GM18499 (cell line): ENCODE results near the gene PRR29.

Experiments
- ATAC-seq: cut with Tn5 transposase; IDR thresholded peaks from one replicate; pipeline ENCODE4 v1.9.1; 2021; ENCODE audit warnings: moderate number of reproducible peaks; ENCODE audit not compliant: insufficient read depth, unreplicated experiment

Gene PRR29

GRCh38 chr17:64038331-64039105, 40.4 kb downstream of the PRR29 start:
- no peak for ATAC-seq

- ATAC-seq, result no peak
Observed at GRCh38 chr17:64039106-64039400, 40.9 kb downstream of the PRR29 start.

GRCh38 chr17:64040206-64040605, 42.1 kb downstream of the PRR29 start:
- no peak for ATAC-seq

GRCh38 chr17:64041912-64042311, 43.8 kb downstream of the PRR29 start:
- no peak for ATAC-seq

GRCh38 chr17:64042700-64043485, 44.7 kb downstream of the PRR29 start:
- ATAC-seq, result no peak

GRCh38 chr17:64045176-64045575, 47.0 kb downstream of the PRR29 start:
- ATAC-seq, result no peak

DNA sequence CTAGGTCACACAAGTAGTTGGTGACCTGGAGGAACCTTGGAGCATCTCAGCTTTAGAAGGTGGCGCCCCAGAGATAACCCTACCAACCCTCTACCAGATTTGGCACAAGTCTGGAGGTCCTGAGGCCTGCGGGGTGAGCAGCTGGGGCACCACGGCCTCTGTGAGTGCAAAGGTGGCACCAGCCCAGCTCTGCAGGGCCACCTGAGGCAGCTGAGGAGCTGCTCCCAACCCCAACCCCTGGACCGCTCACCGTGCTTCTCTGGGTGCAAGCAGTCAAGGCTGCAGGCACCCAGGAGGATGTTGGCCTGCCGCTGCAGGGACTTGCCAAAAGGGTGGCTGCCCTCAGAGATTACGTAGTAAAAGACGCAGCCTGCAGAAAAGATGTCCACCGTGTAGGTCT, 50.7 kb downstream of the PRR29 start:
- ATAC-seq, result no peak

GRCh38 chr17:64051153-64051552, 53.0 kb downstream of the PRR29 start:
- ATAC-seq, result no peak

DNA sequence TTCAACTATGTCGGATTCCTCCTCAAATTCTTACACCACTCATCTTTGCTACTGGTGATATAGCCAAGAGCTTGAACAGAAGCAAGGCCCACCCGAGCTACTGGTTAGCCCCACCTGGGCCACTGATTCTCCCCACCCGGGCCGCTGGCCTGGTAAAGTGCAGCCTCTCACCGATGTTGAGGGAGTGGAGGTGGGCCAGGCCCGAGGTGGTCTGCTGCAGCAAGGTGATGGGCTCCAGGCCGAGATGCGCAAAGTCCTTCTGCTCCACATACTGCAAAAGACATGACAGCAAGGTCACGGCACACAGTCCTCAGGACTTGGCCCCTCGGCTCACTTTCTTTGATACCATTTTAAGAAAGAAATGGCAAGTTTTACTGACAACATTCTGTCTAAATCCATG, 55.0 kb downstream of the PRR29 start:
- ATAC-seq, result no peak
